ENCODE results near the gene PNMA6F. TPM values are rescaled to one million over a fixed set of nuclear protein-coding genes. Genes with fewer than 3 reads are reported as not detected.

The PNMA6F gene
- total and polyA plus RNA-seq, 2 donors (not counting 1 experiment from before 2014, with no cell fraction given), result not detected

DNA sequence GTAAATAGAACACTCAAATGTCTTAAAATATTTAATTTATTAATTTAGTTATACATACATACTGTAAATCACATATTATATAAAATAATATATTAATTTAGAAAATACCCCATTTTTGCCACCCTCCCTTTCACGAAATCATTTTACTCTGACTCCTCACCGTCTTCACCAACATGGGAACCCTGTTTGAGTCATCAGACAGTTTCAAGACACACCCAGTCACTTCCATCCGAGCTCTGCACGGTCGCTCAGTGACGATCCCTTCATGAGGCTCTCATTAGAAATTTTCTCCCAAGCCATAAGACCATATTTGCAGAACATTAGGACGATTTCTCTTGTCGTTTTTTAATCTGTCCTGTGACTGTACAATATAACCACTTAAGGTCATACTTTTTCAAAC is 26.9 kb upstream of the PNMA6F start:
- Histone ChIP-seq H3K4me1 (ENCODE audit: control insufficient read depth, extremely low read depth, insufficient read depth, low read length) (no peaks in the 10 kb centered on the region), H3K36me3 (ENCODE audit: control insufficient read depth, insufficient read depth, low read length) (peaks cover 4% of the 10 kb centered on the region), H3K27ac (ENCODE audit: insufficient read depth, low read length) (no peak overlapping the region), H3K9me3 (ENCODE audit: control insufficient read depth, insufficient read depth, low read depth, low read length) (no peaks in the 10 kb centered on the region), H3K9ac (ENCODE audit: insufficient read depth, low read length) (no peak overlapping the region), H3K4me3 (replicated peaks in 1 of 4; ENCODE audit: control extremely low read depth in 1 of 4, insufficient read depth in 1 of 4, low read depth in 3 of 4, low read length in 4 of 4) (no peak overlapping the region), H3K79me2 (ENCODE audit: control insufficient read depth, insufficient read depth, low read length) (no peaks in the 10 kb centered on the region), H4K20me1 (ENCODE audit: control insufficient read depth, extremely low read depth, insufficient read depth, low read length) (no peaks in the 10 kb centered on the region), H3K4me2 (ENCODE audit: extremely low read depth, insufficient read depth, low read length) (no peak overlapping the region), H2AFZ (ENCODE audit: low read length) (no peak overlapping the region), H3K27me3 (ENCODE audit: control insufficient read depth, insufficient read depth, low read length) (no peaks in the 10 kb centered on the region)
- TF ChIP-seq CTCF (conservative IDR thresholded peaks at IDR 0.05 in 1 of 2, IDR thresholded peaks at IDR 0.05 in 1 of 2; ENCODE audit: low read depth in 1 of 2, low read length in 2 of 2), result no peak
- no peak for TF ChIP-seq EZH2 (IDR thresholded peaks at IDR 0.05; ENCODE audit: low read length, missing control alignments)
- DNase-seq (ENCODE audit: low read depth in 2 of 2), result no peak

DNA sequence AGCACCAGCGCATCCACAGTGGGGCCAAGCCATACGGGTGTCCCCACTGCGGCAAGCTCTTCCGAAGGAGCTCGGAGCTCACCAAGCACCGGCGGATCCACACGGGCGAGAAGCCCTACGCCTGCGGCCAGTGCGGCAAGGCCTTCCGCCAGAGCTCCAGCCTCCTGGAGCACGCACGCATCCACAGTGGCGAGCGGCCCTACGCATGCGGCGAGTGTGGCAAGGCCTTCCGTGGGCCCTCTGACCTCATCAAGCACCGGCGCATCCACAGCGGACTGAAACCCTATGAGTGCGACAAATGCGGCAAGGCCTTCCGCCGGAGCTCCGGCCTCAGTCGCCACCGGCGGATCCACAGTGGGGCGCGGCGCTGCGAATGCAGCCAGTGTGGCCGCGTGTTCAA is 26.0 kb upstream of the PNMA6F start:
- H3K4me1 ChIP-seq (ENCODE audit: control insufficient read depth, extremely low read depth, insufficient read depth, low read length), result no peaks in the 10 kb centered on the region
- H3K79me2 ChIP-seq (ENCODE audit: control insufficient read depth, insufficient read depth, low read length), result peaks cover 1% of the 10 kb centered on the region
- H3K27me3 ChIP-seq (ENCODE audit: control insufficient read depth, insufficient read depth, low read length), result no peaks in the 10 kb centered on the region
- no peak overlapping the region for H2AFZ ChIP-seq (ENCODE audit: low read length)
- no peak overlapping the region for H3K4me2 ChIP-seq (ENCODE audit: extremely low read depth, insufficient read depth, low read length)
- H4K20me1 ChIP-seq (ENCODE audit: control insufficient read depth, extremely low read depth, insufficient read depth, low read length), result no peaks in the 10 kb centered on the region
- no peak for TF ChIP-seq EZH2 (IDR thresholded peaks at IDR 0.05; ENCODE audit: low read length, missing control alignments)
- no peak for TF ChIP-seq CTCF (conservative IDR thresholded peaks at IDR 0.05 in 1 of 2, IDR thresholded peaks at IDR 0.05 in 1 of 2; ENCODE audit: low read depth in 1 of 2, low read length in 2 of 2)
- H3K27ac ChIP-seq (ENCODE audit: insufficient read depth, low read length), result no peak overlapping the region
- DNase-seq (ENCODE audit: low read depth in 2 of 2), result no peak
- H3K9ac ChIP-seq (ENCODE audit: insufficient read depth, low read length), result no peak overlapping the region
- no peaks in the 10 kb centered on the region for H3K9me3 ChIP-seq (ENCODE audit: control insufficient read depth, insufficient read depth, low read depth, low read length)
- H3K36me3 ChIP-seq (ENCODE audit: control insufficient read depth, insufficient read depth, low read length), result peaks cover 4% of the 10 kb centered on the region
- H3K4me3 ChIP-seq (replicated peaks in 1 of 4; ENCODE audit: control extremely low read depth in 1 of 4, insufficient read depth in 1 of 4, low read depth in 3 of 4, low read length in 4 of 4), result no peak overlapping the region

DNA sequence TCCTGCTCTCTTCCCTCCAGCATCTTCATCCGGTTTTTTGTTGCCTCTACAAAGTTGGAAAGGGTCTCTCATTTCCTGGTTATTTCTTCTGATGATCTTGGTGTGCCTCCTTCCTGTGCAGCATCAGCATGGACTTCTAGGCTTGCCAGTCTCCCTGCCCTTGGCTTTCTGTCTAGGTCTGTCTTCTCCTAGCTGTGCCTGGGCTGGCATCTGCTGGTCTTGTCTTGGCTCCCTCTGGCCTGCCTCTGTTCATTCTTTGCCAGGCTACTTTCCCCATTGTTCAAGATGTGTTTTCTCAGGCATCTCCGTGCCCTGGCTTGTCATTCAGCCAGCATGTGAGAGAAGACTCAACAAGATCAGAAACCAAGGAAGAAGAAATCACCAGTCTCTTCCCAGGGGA is 22.1 kb upstream of the PNMA6F start:
- H3K9ac ChIP-seq (ENCODE audit: insufficient read depth, low read length), result no peak overlapping the region
- H3K9me3 ChIP-seq (ENCODE audit: control insufficient read depth, insufficient read depth, low read depth, low read length), result no peaks in the 10 kb centered on the region
- H3K4me1 ChIP-seq (ENCODE audit: control insufficient read depth, extremely low read depth, insufficient read depth, low read length), result no peaks in the 10 kb centered on the region
- H3K27me3 ChIP-seq (ENCODE audit: control insufficient read depth, insufficient read depth, low read length), result no peaks in the 10 kb centered on the region
- H3K27ac ChIP-seq (ENCODE audit: insufficient read depth, low read length), result no peak overlapping the region
- no peak overlapping the region for H3K4me2 ChIP-seq (ENCODE audit: extremely low read depth, insufficient read depth, low read length)
- no peak for TF ChIP-seq EZH2 (IDR thresholded peaks at IDR 0.05; ENCODE audit: low read length, missing control alignments)
- no peak for TF ChIP-seq CTCF (conservative IDR thresholded peaks at IDR 0.05 in 1 of 2, IDR thresholded peaks at IDR 0.05 in 1 of 2; ENCODE audit: low read depth in 1 of 2, low read length in 2 of 2)
- peaks cover 4% of the 10 kb centered on the region for H3K36me3 ChIP-seq (ENCODE audit: control insufficient read depth, insufficient read depth, low read length)
- H3K4me3 ChIP-seq (replicated peaks in 1 of 4; ENCODE audit: control extremely low read depth in 1 of 4, insufficient read depth in 1 of 4, low read depth in 3 of 4, low read length in 4 of 4), result no peak overlapping the region
- H4K20me1 ChIP-seq (ENCODE audit: control insufficient read depth, extremely low read depth, insufficient read depth, low read length), result no peaks in the 10 kb centered on the region
- DNase-seq (ENCODE audit: low read depth in 2 of 2), result no peak
- peaks cover 1% of the 10 kb centered on the region for H3K79me2 ChIP-seq (ENCODE audit: control insufficient read depth, insufficient read depth, low read length)
- H2AFZ ChIP-seq (ENCODE audit: low read length), result no peak overlapping the region
